ENCODE results near the gene MSANTD2.

DNA sequence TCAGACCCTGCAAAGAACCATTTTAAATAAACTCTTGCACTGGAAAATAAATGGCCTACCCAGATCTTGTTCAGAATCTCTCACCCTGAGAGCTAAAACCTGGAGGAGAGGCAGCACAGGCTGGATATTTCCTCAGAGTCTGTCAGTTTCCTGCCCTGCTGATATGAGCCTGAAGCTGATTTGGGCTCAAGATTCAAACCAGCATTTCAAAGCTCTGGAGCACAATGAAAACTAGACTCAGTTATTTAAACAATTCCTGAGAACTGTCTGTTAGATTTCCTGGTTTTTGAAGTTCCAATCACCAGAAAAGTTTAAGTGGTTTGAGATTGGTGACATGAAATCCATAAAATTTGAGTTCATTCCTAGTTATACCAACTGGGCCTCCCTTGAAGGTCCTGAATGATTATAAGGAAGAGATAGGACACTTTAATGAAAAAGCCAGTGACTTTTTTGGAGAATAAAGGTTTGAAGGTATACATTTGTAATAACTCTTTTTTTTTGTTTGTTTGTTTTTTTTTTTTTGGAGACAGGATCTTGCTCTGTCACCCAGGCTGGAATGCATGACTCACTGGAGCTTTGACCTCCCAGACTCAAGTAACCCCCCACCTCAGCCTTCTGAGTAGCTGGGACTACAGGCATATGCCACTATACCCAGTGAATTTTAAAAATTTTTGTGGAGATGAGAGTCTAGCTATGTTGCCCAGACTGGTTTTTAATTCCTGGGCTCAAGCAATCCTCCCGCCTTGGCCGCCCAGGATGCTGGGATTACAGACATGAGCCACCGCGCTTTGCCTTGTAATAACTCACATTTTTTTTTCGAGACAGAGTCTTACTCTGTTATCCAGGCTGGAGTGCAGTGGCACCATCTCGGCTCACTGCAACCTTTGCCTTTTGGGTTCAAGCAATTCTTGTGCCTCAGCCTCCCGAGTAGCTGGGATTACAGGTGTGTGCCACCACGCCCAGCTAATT lies 30.1 kb downstream of the MSANTD2 start:
- TF ChIP-seq, protein P1, sequence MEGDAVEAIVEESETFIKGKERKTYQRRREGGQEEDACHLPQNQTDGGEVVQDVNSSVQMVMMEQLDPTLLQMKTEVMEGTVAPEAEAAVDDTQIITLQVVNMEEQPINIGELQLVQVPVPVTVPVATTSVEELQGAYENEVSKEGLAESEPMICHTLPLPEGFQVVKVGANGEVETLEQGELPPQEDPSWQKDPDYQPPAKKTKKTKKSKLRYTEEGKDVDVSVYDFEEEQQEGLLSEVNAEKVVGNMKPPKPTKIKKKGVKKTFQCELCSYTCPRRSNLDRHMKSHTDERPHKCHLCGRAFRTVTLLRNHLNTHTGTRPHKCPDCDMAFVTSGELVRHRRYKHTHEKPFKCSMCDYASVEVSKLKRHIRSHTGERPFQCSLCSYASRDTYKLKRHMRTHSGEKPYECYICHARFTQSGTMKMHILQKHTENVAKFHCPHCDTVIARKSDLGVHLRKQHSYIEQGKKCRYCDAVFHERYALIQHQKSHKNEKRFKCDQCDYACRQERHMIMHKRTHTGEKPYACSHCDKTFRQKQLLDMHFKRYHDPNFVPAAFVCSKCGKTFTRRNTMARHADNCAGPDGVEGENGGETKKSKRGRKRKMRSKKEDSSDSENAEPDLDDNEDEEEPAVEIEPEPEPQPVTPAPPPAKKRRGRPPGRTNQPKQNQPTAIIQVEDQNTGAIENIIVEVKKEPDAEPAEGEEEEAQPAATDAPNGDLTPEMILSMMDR (IDR thresholded peaks at IDR 0.05; ENCODE audit: low read depth, low read length), result no peak
- no peak for TF ChIP-seq EZH2phosphoT487 (IDR thresholded peaks at IDR 0.05; ENCODE audit: low read depth)
